OCI-LY7 (cell line): ENCODE measurements around the gene ATMIN.

Experiments used
- EZH2phosphoT487 ChIP-seq: fragments of 200-600 bp; sonication (generic); IDR thresholded peaks from 2 replicates; pipeline ENCODE4 v1.6.1; 2018; ENCODE audit warnings: low read depth, borderline replicate concordance, mild to moderate bottlenecking, mixed run types, antibody characterized with exemption, low read length, moderate library complexity, mixed read lengths
- TF ChIP-seq, protein P1 (sequence below): fragments of 200-600 bp; sonication (generic); conservative IDR thresholded peaks from 2 replicates; pipeline ENCODE4 v1.5.1; 2014; ENCODE audit warnings: mild to moderate bottlenecking, antibody characterized with exemption, low read length, moderate library complexity, mixed read lengths

DNA sequence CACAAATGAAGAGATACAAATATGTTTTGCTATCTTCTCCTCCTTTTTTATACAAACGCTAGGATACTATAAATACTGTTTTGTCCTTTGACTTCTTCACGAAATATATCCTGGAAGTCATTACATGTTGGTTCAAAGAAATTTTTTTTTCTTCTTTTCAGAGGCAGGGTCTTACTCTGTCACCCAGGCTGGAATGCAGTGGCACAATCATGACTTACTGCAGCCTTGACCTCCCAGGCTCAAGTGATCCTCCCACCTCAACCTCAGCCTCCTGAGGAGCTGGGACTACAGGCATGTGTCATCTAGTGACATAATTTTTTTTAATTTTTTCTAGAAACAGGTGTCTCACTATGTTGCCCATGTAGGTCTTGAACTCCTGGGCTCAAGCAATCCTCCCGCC is 45.1 kb upstream of the ATMIN start:
- TF ChIP-seq, protein P1, sequence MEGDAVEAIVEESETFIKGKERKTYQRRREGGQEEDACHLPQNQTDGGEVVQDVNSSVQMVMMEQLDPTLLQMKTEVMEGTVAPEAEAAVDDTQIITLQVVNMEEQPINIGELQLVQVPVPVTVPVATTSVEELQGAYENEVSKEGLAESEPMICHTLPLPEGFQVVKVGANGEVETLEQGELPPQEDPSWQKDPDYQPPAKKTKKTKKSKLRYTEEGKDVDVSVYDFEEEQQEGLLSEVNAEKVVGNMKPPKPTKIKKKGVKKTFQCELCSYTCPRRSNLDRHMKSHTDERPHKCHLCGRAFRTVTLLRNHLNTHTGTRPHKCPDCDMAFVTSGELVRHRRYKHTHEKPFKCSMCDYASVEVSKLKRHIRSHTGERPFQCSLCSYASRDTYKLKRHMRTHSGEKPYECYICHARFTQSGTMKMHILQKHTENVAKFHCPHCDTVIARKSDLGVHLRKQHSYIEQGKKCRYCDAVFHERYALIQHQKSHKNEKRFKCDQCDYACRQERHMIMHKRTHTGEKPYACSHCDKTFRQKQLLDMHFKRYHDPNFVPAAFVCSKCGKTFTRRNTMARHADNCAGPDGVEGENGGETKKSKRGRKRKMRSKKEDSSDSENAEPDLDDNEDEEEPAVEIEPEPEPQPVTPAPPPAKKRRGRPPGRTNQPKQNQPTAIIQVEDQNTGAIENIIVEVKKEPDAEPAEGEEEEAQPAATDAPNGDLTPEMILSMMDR = no peak
- TF ChIP-seq EZH2phosphoT487 = no peak
